ENCODE results near the gene ZBTB33.

ZBTB33 gene

DNA sequence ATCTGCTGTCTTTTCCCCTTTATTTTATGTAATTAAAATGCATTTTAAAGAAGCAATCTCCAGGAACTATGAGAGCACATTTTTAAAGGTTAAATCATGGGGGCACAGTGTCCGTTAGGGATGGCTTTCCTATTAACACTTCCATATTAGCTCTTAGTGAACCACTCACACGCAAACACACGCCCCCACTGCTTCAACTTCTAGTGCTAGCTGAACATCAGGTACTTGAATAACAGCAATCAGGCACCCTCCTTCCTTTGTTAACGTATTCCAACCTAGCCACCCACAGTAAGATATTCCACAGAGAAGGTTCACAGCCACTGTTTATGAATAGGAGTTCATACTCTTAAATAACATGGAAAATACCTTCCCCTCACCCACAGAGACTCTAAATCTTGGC is 51.3 kb downstream of the ZBTB33 start:
- Histone ChIP-seq H3K4me3 (ENCODE audit: low read depth, low read length) (no peak overlapping the region), H3K4me1 (ENCODE audit: control insufficient read depth, insufficient read depth, low read length) (peaks cover 4% of the 10 kb centered on the region; the same call in 1 of the 2 replicates), H3K36me3 (ENCODE audit: control insufficient read depth in 2 of 2, insufficient read depth in 1 of 2, low read length in 2 of 2) (no peaks in the 10 kb centered on the region), H3K9me3 (ENCODE audit: control insufficient read depth, insufficient read depth, low read depth, low read length) (no peaks in the 10 kb centered on the region), H3K27ac (ENCODE audit: extremely low read depth, low read depth, low read length) (no peak overlapping the region)
- POLR2A ChIA-PET = interaction anchor here (1.6 to 1.7 kb wide), 2 partner anchors 9 to 52 kb away, joined by 5 read pairs; partner anchors contain the start of genes TMEM255A and ZBTB33
- TF ChIP-seq ZNF138 (tag by site-specific recombination; IDR thresholded peaks at IDR 0.05; ENCODE audit: borderline replicate concordance) = no peak
- TF ChIP-seq ZNF184 (tag by site-specific recombination; IDR thresholded peaks at IDR 0.05) = no peak
- TF ChIP-seq EGR2 (tag by site-specific recombination; IDR thresholded peaks at IDR 0.05; ENCODE audit: low read depth) = 0 out of 2 replicates have a peak, but pooled peaks have one; percentile 6
- no peak for TF ChIP-seq ZNF10 (tag by site-specific recombination; IDR thresholded peaks at IDR 0.05)
- TF ChIP-seq ZFHX2 (tag by site-specific recombination; conservative IDR thresholded peaks at IDR 0.05) = 0 out of 2 replicates have a peak, but pooled peaks have one; percentile 23
- no peak for TF ChIP-seq ZNF677 (tag by site-specific recombination; IDR thresholded peaks at IDR 0.05)
- CTCF ChIA-PET = interaction anchor here (0.7 to 1.3 kb wide), 2 partner anchors 11 to 212 kb away, joined by 5 to 6 read pairs; no protein-coding TSS in a partner anchor

DNA sequence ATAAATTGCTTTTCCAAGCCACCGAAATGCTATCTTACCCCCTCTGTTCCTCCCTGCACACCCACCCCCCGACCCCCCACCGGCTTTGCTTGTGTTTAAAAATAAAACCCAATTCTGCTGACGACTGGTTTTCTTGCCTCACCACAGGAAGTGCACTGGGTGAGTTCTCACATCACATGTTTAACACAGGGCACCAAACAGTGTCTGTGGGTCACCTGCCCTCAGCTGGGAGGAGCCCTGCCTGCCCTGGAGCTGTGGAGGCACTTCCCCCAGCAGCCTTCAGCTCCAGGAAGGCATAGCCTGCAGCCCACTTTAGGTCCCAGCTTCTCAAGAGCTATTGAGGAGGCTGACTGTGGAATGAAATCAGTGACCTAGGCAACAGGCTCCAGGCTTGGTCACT is 51.8 kb downstream of the ZBTB33 start:
- ChIA-PET CTCF (no interaction called here), POLR2A (interaction anchor here (1.6 to 1.7 kb wide), 2 partner anchors 9 to 52 kb away, joined by 5 read pairs; partner anchors contain the start of genes TMEM255A and ZBTB33)
- H3K36me3 ChIP-seq (ENCODE audit: control insufficient read depth in 2 of 2, insufficient read depth in 1 of 2, low read length in 2 of 2) = no peaks in the 10 kb centered on the region
- H3K4me1 ChIP-seq (ENCODE audit: control insufficient read depth, insufficient read depth, low read length) = peaks cover 4% of the 10 kb centered on the region; the same call in 1 of the 2 replicates
- H3K9me3 ChIP-seq (ENCODE audit: control insufficient read depth, insufficient read depth, low read depth, low read length) = no peaks in the 10 kb centered on the region
- no peak overlapping the region for H3K27ac ChIP-seq (ENCODE audit: extremely low read depth, low read depth, low read length)
- no peak overlapping the region for H3K4me3 ChIP-seq (ENCODE audit: low read depth, low read length)
- TF ChIP-seq ZIC2 (tag by site-specific recombination; IDR thresholded peaks at IDR 0.05) = peak; percentile 80
- TF ChIP-seq, protein P1, sequence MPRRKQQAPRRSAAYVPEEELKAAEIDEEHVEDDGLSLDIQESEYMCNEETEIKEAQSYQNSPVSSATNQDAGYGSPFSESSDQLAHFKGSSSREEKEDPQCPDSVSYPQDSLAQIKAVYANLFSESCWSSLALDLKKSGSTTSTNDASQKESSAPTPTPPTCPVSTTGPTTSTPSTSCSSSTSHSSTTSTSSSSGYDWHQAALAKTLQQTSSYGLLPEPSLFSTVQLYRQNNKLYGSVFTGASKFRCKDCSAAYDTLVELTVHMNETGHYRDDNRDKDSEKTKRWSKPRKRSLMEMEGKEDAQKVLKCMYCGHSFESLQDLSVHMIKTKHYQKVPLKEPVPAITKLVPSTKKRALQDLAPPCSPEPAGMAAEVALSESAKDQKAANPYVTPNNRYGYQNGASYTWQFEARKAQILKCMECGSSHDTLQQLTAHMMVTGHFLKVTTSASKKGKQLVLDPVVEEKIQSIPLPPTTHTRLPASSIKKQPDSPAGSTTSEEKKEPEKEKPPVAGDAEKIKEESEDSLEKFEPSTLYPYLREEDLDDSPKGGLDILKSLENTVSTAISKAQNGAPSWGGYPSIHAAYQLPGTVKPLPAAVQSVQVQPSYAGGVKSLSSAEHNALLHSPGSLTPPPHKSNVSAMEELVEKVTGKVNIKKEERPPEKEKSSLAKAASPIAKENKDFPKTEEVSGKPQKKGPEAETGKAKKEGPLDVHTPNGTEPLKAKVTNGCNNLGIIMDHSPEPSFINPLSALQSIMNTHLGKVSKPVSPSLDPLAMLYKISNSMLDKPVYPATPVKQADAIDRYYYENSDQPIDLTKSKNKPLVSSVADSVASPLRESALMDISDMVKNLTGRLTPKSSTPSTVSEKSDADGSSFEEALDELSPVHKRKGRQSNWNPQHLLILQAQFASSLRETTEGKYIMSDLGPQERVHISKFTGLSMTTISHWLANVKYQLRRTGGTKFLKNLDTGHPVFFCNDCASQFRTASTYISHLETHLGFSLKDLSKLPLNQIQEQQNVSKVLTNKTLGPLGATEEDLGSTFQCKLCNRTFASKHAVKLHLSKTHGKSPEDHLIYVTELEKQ (tag by site-specific recombination; IDR thresholded peaks at IDR 0.05; ENCODE audit: borderline replicate concordance) = no peak
- TF ChIP-seq, protein P2, sequence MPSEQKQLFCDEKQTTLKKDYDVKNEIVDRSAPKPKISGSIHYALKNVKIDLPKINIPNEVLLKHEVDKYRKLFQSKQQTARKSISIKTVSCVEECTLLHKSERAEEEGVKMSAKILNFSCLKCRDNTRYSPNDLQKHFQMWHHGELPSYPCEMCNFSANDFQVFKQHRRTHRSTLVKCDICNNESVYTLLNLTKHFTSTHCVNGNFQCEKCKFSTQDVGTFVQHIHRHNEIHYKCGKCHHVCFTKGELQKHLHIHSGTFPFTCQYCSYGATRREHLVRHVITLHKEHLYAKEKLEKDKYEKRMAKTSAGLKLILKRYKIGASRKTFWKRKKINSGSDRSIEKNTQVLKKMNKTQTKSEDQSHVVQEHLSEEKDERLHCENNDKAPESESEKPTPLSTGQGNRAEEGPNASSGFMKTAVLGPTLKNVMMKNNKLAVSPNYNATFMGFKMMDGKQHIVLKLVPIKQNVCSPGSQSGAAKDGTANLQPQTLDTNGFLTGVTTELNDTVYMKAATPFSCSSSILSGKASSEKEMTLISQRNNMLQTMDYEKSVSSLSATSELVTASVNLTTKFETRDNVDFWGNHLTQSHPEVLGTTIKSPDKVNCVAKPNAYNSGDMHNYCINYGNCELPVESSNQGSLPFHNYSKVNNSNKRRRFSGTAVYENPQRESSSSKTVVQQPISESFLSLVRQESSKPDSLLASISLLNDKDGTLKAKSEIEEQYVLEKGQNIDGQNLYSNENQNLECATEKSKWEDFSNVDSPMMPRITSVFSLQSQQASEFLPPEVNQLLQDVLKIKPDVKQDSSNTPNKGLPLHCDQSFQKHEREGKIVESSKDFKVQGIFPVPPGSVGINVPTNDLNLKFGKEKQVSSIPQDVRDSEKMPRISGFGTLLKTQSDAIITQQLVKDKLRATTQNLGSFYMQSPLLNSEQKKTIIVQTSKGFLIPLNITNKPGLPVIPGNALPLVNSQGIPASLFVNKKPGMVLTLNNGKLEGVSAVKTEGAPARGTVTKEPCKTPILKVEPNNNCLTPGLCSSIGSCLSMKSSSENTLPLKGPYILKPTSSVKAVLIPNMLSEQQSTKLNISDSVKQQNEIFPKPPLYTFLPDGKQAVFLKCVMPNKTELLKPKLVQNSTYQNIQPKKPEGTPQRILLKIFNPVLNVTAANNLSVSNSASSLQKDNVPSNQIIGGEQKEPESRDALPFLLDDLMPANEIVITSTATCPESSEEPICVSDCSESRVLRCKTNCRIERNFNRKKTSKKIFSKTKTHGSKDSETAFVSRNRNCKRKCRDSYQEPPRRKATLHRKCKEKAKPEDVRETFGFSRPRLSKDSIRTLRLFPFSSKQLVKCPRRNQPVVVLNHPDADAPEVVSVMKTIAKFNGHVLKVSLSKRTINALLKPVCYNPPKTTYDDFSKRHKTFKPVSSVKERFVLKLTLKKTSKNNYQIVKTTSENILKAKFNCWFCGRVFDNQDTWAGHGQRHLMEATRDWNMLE (tag by site-specific recombination; conservative IDR thresholded peaks at IDR 0.05; ENCODE audit: low read depth) = no peak
- TF ChIP-seq KLF10 (tag by site-specific recombination; IDR thresholded peaks at IDR 0.05) = no peak
- TF ChIP-seq ZNF23 (tag by site-specific recombination; IDR thresholded peaks at IDR 0.05; ENCODE audit: borderline replicate concordance) = no peak
- peak; percentile 48; the same call in 1 of the 2 replicates for TF ChIP-seq ZBTB8A (tag by site-specific recombination; IDR thresholded peaks at IDR 0.05)
- no peak for TF ChIP-seq ZNF10 (tag by site-specific recombination; IDR thresholded peaks at IDR 0.05)
- no peak for TF ChIP-seq ZNF791 (tag by site-specific recombination; IDR thresholded peaks at IDR 0.05)
- TF ChIP-seq ZNF112 (tag by site-specific recombination; IDR thresholded peaks at IDR 0.05) = no peak
- TF ChIP-seq GLIS1 (tag by site-specific recombination; IDR thresholded peaks at IDR 0.05) = 0 out of 2 replicates have a peak, but pooled peaks have one; percentile 29

All from HEK293 (cell line).